OCI-LY3 (cell line): ENCODE results near the gene ENPP3.

Experiments
- H2AFZ ChIP-seq: fragments of 200-600, 300-600 bp; shearing (Covaris generic); 2 replicates; pipeline ENCODE4 v1.6.0; 2014; ENCODE audit warnings: antibody characterized with exemption, low read depth, low read length
- H3K27ac ChIP-seq: fragments of 200-600, 300-600 bp; sonication (generic); 2 replicates; pipeline ENCODE4 v1.5.1; 2014; ENCODE audit warnings: mild to moderate bottlenecking, low read length, moderate library complexity, mixed read lengths
- H3K27me3 ChIP-seq: fragments of 200-600, 300-600 bp; sonication (generic); 2 replicates; pipeline ENCODE4 v1.6.1; 2014; ENCODE audit warnings: low read depth, low read length, mixed read lengths
- H3K36me3 ChIP-seq: fragments of 200-600, 300-600 bp; sonication (generic); replicated peaks from 2 replicates; pipeline ENCODE3; 2014; ENCODE audit warnings: low read depth, low read length, mixed read lengths
- H3K4me1 ChIP-seq: fragments of 300-600, 200-600 bp; sonication (generic); 2 replicates; pipeline ENCODE4 v1.6.1; 2014; ENCODE audit warnings: low read length, mixed read lengths
- H3K4me2 ChIP-seq: fragments of 200-600, 300-600 bp; sonication (generic); 2 replicates; pipeline ENCODE4 v1.6.1; 2014; ENCODE audit warnings: low read length, mixed read lengths
- H3K4me3 ChIP-seq: fragments of 300-600, 200-600 bp; sonication (generic); 2 replicates; pipeline ENCODE4 v1.5.1; 2014; ENCODE audit warnings: antibody characterized with exemption, mild to moderate bottlenecking, low read length, moderate library complexity
- H3K79me2 ChIP-seq: fragments of 300-600, 200-600 bp; shearing (Covaris generic); 2 replicates; pipeline ENCODE4 v1.6.1; 2014; ENCODE audit warnings: mild to moderate bottlenecking, low read length, mixed read lengths
- H3K9ac ChIP-seq: fragments of 300-600, 200-600 bp; shearing (Covaris generic); 2 replicates; pipeline ENCODE4 v1.6.0; 2014; ENCODE audit warnings: mild to moderate bottlenecking, low read length, moderate library complexity
- H3K9me3 ChIP-seq: fragments of 200-600, 300-600 bp; shearing (Covaris generic); 2 replicates; pipeline ENCODE4 v1.6.1; 2014; ENCODE audit warnings: low read length, mixed read lengths; ENCODE audit not compliant: insufficient read depth
- H4K20me1 ChIP-seq: fragments of 200-600, 300-600 bp; sonication (generic); 2 replicates; pipeline ENCODE4 v1.6.1; 2016; ENCODE audit warnings: low read length, mixed read lengths; ENCODE audit not compliant: insufficient read depth
- CTCF ChIP-seq: fragments of 200-600, 300-600 bp; sonication (generic); IDR thresholded peaks from 2 replicates; pipeline ENCODE4 v1.5.1; 2014; ENCODE audit warnings: antibody characterized with exemption, low read length, low read depth
- EZH2phosphoT487 ChIP-seq: fragments of 200-600 bp; shearing (Covaris generic); IDR thresholded peaks from 2 replicates; pipeline ENCODE4 v1.6.1; 2018; ENCODE audit warnings: antibody characterized with exemption, mixed run types, low read depth

The ENPP3 gene

DNA sequence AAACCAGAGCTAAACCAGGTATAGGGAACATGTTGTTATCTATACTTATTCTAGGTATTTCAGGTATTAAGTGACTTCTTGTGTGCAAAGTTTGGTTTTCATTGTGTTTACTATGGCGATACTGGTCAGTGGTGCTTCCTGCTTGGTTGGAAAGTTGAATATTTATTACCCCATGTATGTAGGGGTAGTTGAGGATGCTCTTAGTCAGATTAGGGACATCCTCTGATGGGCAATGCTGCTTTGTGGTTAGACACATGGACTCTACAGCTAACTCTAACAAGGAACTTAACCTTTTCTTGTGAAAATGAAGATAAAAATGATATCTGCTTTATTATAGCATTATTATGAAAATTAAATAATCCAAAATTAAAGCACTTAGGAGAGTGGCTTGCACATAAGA is 126.6 kb downstream of the ENPP3 start:
- no peaks in the 10 kb centered on the region for H3K9me3 ChIP-seq
- no peaks in the 10 kb centered on the region for H4K20me1 ChIP-seq
- H3K36me3 ChIP-seq: no peaks in the 10 kb centered on the region
- no peaks in the 10 kb centered on the region for H3K4me1 ChIP-seq
- H2AFZ ChIP-seq: no peak overlapping the region
- no peaks in the 10 kb centered on the region for H3K27me3 ChIP-seq
- no peak overlapping the region for H3K4me2 ChIP-seq
- H3K79me2 ChIP-seq: no peaks in the 10 kb centered on the region
- TF ChIP-seq EZH2phosphoT487: no peak
- TF ChIP-seq CTCF: no peak
- H3K9ac ChIP-seq: no peak overlapping the region
- no peak overlapping the region for H3K4me3 ChIP-seq
- no peak overlapping the region for H3K27ac ChIP-seq

DNA sequence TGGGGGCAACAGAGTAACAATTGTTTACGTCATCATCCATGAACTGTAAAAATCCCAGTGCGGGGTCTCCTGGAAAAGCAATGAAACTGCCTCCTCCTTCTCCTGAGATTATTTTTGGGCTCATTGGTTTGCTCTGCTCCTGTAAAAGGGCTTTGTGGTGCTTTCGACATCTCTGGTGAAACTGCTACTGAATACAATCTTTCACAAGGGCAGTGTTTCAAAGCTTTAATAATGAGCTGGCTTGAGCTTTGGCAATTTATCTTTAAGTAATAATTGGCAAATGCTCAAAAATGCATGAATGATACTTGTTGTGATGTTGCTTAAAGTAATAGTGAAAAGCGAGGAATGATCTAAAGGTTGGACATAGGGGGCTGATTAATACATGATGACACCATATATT is 127.2 kb downstream of the ENPP3 start:
- Histone ChIP-seq H3K4me3 (no peak overlapping the region), H3K9ac (no peak overlapping the region), H3K4me2 (no peak overlapping the region), H4K20me1 (no peaks in the 10 kb centered on the region), H3K79me2 (no peaks in the 10 kb centered on the region), H3K9me3 (no peaks in the 10 kb centered on the region), H3K4me1 (no peaks in the 10 kb centered on the region), H3K36me3 (no peaks in the 10 kb centered on the region), H3K27me3 (no peaks in the 10 kb centered on the region), H3K27ac (no peak overlapping the region), H2AFZ (no peak overlapping the region)
- TF ChIP-seq CTCF (no peak), EZH2phosphoT487 (no peak)

GRCh38 chr6:131765081-131765803 is 128.1 kb downstream of the ENPP3 start:
- Histone ChIP-seq H3K4me3 (no peak overlapping the region), H3K4me2 (no peak overlapping the region), H3K9ac (no peak overlapping the region), H2AFZ (no peak overlapping the region), H3K79me2 (no peaks in the 10 kb centered on the region), H3K27ac (no peak overlapping the region), H3K27me3 (no peaks in the 10 kb centered on the region), H3K36me3 (no peaks in the 10 kb centered on the region), H3K4me1 (no peaks in the 10 kb centered on the region), H4K20me1 (no peaks in the 10 kb centered on the region), H3K9me3 (no peaks in the 10 kb centered on the region)
- TF ChIP-seq EZH2phosphoT487: no peak
- no peak for TF ChIP-seq CTCF

GRCh38 chr6:131765804-131766135 is 128.7 kb downstream of the ENPP3 start:
- no peaks in the 10 kb centered on the region for H3K79me2 ChIP-seq
- no peak overlapping the region for H3K4me2 ChIP-seq
- H3K9ac ChIP-seq: no peak overlapping the region
- H3K36me3 ChIP-seq: no peaks in the 10 kb centered on the region
- no peaks in the 10 kb centered on the region for H3K4me1 ChIP-seq
- no peaks in the 10 kb centered on the region for H4K20me1 ChIP-seq
- H3K9me3 ChIP-seq: no peaks in the 10 kb centered on the region
- no peaks in the 10 kb centered on the region for H3K27me3 ChIP-seq
- no peak for TF ChIP-seq EZH2phosphoT487
- TF ChIP-seq CTCF: no peak
- no peak overlapping the region for H3K27ac ChIP-seq
- no peak overlapping the region for H3K4me3 ChIP-seq
- H2AFZ ChIP-seq: no peak overlapping the region
